IPS-20b (cell line): ENCODE results near the gene TARS1.
"Not testable (repeated sequence)": the region's sequence is repeated elsewhere in the genome, so short reads cannot be mapped to it uniquely, and the experiment has no call there.

Experiments used
- H3K27ac ChIP-seq: one replicate; pipeline ENCODE4 v1.5.1; 2013; ENCODE audit warnings: low read length
- H3K27me3 ChIP-seq: 2 replicates; pipeline ENCODE4 v1.6.1; 2013; ENCODE audit warnings: mild to moderate bottlenecking, low read length, inconsistent platforms; ENCODE audit not compliant: insufficient read depth
- H3K36me3 ChIP-seq: 2 replicates; pipeline ENCODE4 v1.6.1; 2013; ENCODE audit warnings: low read depth, mild to moderate bottlenecking, inconsistent platforms, low read length, moderate library complexity; ENCODE audit not compliant: insufficient read depth
- H3K4me1 ChIP-seq: 2 replicates; pipeline ENCODE4 v1.6.1; 2013; ENCODE audit warnings: mild to moderate bottlenecking, control low read depth, inconsistent platforms, low read length, moderate library complexity; ENCODE audit not compliant: insufficient read depth
- H3K4me3 ChIP-seq: 2 replicates; pipeline ENCODE4 v1.5.1; 2013; ENCODE audit warnings: mild to moderate bottlenecking, low read length, inconsistent platforms
- H3K9ac ChIP-seq: 2 replicates; pipeline ENCODE4 v1.6.1; 2013; ENCODE audit warnings: low read depth, mild to moderate bottlenecking, inconsistent platforms, low read length, moderate library complexity
- H3K9me3 ChIP-seq: 2 replicates; pipeline ENCODE4 v1.6.1; 2013; ENCODE audit warnings: mild to moderate bottlenecking, low read depth, low read length, inconsistent platforms; ENCODE audit not compliant: insufficient read depth

The TARS1 gene

DNA sequence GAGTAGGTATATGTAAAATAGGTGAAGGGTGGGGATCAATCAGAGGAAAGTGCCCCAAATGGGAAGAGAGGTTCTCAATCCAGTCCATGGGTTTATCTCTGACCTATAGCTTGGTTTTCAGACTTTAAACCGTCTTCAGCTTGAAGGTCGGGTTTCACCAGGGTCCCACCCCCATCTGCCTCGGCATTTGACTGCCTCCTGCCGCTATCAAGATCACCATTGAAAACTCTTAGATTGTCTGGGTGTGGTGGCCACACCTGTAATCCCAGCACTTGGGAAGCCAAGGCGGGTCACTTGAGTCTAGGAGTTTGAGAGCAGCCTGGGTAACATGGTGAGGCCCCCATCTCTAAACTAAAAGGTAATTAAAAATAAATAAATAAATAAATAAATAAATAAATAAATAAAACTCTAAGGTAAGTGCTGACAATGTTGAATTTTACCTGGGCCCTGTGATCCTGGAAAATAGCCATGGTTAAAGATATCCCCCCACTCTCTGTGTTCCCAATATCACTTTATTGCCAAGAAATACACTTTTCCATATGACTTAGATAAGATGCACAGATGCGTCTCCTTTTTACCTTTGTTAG lies 48.8 kb downstream of the TARS1 start:
- no peaks in the 10 kb centered on the region for H3K27me3 ChIP-seq
- H3K4me1 ChIP-seq: peaks cover 10% of the 10 kb centered on the region; the same call in 1 of the 2 replicates
- no peak overlapping the region for H3K27ac ChIP-seq
- no peak overlapping the region for H3K4me3 ChIP-seq
- no peaks in the 10 kb centered on the region for H3K36me3 ChIP-seq
- H3K9ac ChIP-seq: no peak overlapping the region
- no peaks in the 10 kb centered on the region for H3K9me3 ChIP-seq

DNA sequence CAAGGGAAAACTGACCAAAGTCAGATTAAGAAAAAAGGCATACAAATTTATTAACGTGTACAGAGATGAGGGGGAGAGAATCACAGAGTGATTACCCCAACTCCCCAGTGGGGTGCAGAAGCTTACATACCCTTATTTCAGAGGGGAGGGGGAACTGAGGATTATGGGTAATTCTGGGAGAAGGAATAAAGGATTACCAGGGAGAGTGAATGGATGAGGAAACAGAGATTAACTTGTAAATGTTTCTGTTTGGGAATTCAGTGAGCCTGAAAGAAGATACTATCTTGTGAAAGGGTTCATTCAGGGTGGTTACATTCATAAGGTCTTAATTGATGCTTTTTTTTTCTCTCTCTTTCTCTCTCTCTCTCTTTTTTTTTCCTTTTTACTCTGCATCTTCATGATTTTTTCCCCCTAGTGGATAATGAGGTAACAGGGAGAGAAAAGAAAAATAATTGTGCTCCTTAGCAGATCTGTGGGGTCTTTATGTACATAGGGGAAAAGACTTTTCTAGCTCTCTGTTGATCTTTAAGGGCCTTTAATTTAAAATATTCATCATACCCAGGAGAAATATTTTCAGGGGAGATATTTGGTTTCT lies 49.4 kb downstream of the TARS1 start:
- Histone ChIP-seq H3K27me3 (no peaks in the 10 kb centered on the region), H3K27ac (no peak overlapping the region), H3K36me3 (no peaks in the 10 kb centered on the region), H3K9me3 (no peaks in the 10 kb centered on the region), H3K4me3 (no peak overlapping the region), H3K9ac (no peak overlapping the region), H3K4me1 (peaks cover 10% of the 10 kb centered on the region; the same call in 1 of the 2 replicates)

DNA sequence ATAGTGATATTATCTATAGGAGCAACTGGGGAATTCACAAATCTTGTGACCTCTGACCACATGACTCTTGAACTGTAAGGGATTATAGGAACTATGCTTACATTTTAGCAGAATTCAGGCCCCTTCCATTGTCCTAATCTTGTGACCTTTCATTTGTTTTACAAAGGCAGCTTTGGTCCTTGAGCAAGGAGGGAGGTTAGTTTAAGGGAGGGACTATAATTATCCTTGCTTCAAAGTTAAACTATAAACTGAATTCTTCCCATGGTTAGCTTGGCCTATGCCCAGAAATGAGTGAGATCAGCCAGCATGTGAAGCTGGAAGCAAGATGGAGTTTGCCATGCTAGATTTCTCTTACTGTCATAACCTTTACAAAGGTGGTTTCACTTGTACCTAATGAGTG lies 51.2 kb downstream of the TARS1 start:
- Histone ChIP-seq H3K9me3 (no peaks in the 10 kb centered on the region), H3K36me3 (no peaks in the 10 kb centered on the region), H3K4me3 (no peak overlapping the region), H3K27me3 (no peaks in the 10 kb centered on the region), H3K4me1 (peaks cover 5% of the 10 kb centered on the region; the same call in 1 of the 2 replicates), H3K9ac (no peak overlapping the region), H3K27ac (no peak overlapping the region)

DNA sequence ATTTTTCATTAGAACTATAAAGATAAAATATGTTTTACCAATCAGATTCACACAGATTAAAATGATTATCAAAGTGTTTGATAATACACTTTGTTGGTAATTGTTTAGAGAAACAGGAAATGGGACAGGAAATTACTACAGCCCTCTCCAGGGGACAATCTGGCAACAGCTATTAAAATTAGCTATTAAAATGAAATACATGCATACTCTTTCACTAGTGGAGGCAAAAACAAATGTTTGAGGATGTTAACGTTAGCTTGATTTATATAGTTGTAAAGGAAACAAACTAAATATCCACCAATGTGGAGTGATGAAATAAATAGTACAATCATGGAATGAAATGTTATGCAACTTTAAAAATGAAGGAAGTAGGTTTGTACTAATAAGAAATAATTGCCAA lies 53.7 kb downstream of the TARS1 start:
- no peaks in the 10 kb centered on the region for H3K36me3 ChIP-seq
- no peaks in the 10 kb centered on the region for H3K9me3 ChIP-seq

GRCh38 chr5:33501260-33501659 lies 60.5 kb downstream of the TARS1 start:
- no peaks in the 10 kb centered on the region for H3K27me3 ChIP-seq
- H3K4me1 ChIP-seq: no peaks in the 10 kb centered on the region
- H3K9me3 ChIP-seq: no peaks in the 10 kb centered on the region
- H3K9ac ChIP-seq: no peak overlapping the region
- no peaks in the 10 kb centered on the region for H3K36me3 ChIP-seq
- H3K27ac ChIP-seq: no peak overlapping the region
- H3K4me3 ChIP-seq: no peak overlapping the region

More for the DNA sequence above, 53.7 kb downstream of the TARS1 start:
- Histone ChIP-seq H3K4me3 (no peak overlapping the region), H3K27ac (no peak overlapping the region), H3K9ac (no peak overlapping the region), H3K27me3 (no peaks in the 10 kb centered on the region), H3K4me1 (0 out of 2 replicates have a peak, but pooled peaks cover under 1% of the 10 kb centered on the region)

GRCh38 chr5:33501899-33502298 lies 61.1 kb downstream of the TARS1 start:
- no peak overlapping the region for H3K27ac ChIP-seq
- H3K36me3 ChIP-seq: no peaks in the 10 kb centered on the region
- H3K4me3 ChIP-seq: no peak overlapping the region
- no peak overlapping the region for H3K9ac ChIP-seq
- no peaks in the 10 kb centered on the region for H3K4me1 ChIP-seq
- H3K27me3 ChIP-seq: no peaks in the 10 kb centered on the region
- H3K9me3 ChIP-seq: no peaks in the 10 kb centered on the region

- no peak overlapping the region for H3K27ac ChIP-seq
- no peak overlapping the region for H3K4me3 ChIP-seq
- no peaks in the 10 kb centered on the region for H3K4me1 ChIP-seq
Measured at GRCh38 chr5:33504570-33504969, 63.8 kb downstream of the TARS1 start.

DNA sequence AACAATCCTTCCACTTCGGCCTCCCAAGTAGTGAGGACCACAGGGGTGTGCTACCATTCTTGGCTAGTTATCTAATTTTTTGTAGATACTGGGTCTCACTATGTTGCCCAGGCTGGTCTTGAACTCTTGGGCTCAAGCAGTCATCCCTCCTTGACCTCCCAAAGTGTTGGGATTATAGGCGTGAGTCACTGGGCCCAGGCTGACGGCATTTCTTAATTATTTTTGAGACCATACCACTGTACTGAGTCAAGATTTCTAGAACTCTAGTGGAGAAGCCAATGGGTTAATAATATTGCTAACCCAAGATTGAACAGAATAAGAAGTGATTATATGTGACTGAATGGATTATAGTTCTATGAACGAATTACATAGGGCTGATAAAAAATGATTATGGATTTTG lies 66.7 kb downstream of the TARS1 start:
- H3K36me3 ChIP-seq: no peaks in the 10 kb centered on the region
- H3K27me3 ChIP-seq: no peaks in the 10 kb centered on the region
- no peaks in the 10 kb centered on the region for H3K4me1 ChIP-seq
- no peaks in the 10 kb centered on the region for H3K9me3 ChIP-seq
- H3K4me3 ChIP-seq: no peak overlapping the region
- H3K27ac ChIP-seq: no peak overlapping the region
- H3K9ac ChIP-seq: no peak overlapping the region

More at GRCh38 chr5:33504570-33504969, 63.8 kb downstream of the TARS1 start:
- H3K9me3 ChIP-seq: no peaks in the 10 kb centered on the region
- no peak overlapping the region for H3K9ac ChIP-seq
- no peaks in the 10 kb centered on the region for H3K36me3 ChIP-seq
- H3K27me3 ChIP-seq: no peaks in the 10 kb centered on the region

DNA sequence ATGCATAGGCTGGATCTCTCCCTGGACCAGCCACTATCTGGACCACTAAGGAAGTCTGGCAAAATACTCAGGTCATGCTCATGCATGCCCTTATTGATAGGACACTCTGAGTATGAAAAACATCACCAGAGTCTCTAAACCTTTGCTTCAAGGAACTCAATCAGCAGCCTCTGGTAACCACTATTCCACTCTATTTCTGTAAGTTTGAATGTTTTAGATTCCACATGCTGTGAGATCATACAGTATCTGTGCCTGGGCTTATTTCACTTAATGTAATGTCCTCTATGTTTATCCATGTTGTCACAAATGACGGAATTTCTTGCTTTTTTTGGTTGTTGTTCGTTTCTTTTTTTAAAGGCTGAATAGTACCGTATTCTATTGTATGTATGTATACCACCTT lies 68.3 kb downstream of the TARS1 start:
- Histone ChIP-seq H3K27ac (no peak overlapping the region), H3K4me3 (no peak overlapping the region), H3K9me3 (no peaks in the 10 kb centered on the region), H3K4me1 (no peaks in the 10 kb centered on the region), H3K27me3 (no peaks in the 10 kb centered on the region), H3K9ac (no peak overlapping the region), H3K36me3 (no peaks in the 10 kb centered on the region)

DNA sequence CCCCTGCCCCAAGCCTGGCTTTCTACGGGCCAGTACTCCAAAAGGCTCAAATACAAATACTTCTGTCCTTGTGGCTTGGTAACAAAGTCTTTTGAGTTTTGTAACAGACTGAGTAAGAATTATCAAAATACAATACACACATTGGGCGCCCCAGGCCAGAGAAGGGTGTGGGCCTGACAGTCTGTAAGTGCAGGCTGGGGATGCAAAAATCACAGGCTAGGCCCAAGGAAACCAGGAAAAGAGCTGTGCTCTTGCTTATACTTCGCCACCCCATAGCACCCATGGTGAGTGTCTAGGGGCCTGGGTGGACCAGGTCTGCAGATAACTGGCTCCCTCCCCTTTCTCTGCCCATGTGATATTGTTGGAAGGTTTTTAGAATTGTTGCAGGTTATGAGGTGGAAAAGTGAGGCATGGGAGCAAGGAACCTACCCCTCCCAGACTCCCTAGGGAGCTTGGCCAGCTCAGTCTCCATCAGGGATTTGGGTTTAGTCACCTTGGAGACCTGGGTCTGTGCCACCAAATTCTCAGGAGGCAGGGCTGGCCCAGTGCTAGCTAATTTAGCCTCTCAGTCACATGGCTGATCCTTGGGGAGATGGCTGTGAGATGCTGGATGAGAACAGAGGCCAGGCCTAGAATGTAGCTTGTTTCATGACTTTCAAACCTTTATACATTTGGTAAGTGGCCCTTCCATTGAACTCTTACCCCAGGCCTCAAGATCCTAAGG lies 72.9 kb downstream of the TARS1 start:
- Histone ChIP-seq H3K36me3 (no peaks in the 10 kb centered on the region), H3K9me3 (no peaks in the 10 kb centered on the region), H3K27me3 (no peaks in the 10 kb centered on the region), H3K4me1 (no peaks in the 10 kb centered on the region), H3K9ac (no peak overlapping the region), H3K4me3 (no peak overlapping the region), H3K27ac (no peak overlapping the region)

DNA sequence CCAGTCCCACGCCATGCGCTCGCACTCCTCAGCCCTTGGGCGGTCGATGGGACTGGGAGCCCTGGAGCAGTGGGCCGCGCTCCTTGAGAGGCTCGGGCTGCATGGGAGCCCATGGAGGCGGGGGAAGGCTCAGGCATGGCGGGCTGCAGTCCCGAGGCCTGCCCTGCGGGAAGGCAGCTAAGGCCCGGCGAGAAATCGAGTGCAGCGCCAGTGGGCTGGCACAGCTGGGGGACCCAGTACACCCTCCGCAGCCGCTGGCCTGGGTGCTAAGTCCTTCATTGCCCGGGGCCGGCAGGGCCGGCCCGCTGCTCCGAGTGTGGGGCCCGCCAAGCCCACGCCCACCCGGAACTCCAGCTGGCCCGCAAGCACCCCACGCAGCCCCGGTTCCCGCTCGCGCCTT lies 74.6 kb downstream of the TARS1 start:
- H3K4me3 ChIP-seq, H3K9ac ChIP-seq, H3K9me3 ChIP-seq, H3K36me3 ChIP-seq, H3K27me3 ChIP-seq, H3K4me1 ChIP-seq, H3K27ac ChIP-seq: not testable (repeated sequence)

- 0 out of 2 replicates have a peak, but pooled peaks cover 3% of the 10 kb centered on the region for H3K9me3 ChIP-seq
- no peaks in the 10 kb centered on the region for H3K27me3 ChIP-seq
- H3K4me1 ChIP-seq: no peaks in the 10 kb centered on the region
- H3K9ac ChIP-seq: no peak overlapping the region
- H3K4me3 ChIP-seq: no peak overlapping the region
- H3K36me3 ChIP-seq: no peaks in the 10 kb centered on the region
- H3K27ac ChIP-seq: no peak overlapping the region
Measured at GRCh38 chr5:33516421-33516820, 75.7 kb downstream of the TARS1 start.
